Fibroblast of peridontal ligament (primary cell): ENCODE results near the gene UQCC5.

Source experiments
- DNase-seq: peaks from one replicate; pipeline ENCODE4 v3.0.0-alpha.2; 2010; ENCODE audit errors: extremely low read depth

The UQCC5 gene

DNA sequence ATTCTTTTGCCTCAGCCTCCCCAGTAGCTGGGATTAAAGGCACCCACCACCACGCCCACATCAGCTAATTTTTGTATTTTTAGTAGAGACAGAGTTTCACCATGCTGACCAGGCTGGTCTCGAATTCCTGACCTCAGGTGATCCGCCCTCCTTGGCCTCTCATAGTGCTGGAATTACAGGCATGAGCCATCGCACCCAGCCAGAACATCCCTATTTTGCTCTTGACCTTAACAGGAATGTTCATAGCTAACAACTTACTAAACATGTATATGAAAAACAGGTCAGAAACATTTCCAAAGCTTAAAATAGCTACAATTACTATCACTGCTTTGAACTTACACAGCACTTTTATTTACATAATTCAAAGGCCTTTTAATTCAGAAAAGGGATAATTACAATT, 33.7 kb downstream of the UQCC5 start:
- DNase-seq: no peak

- no peak for DNase-seq
These were observed 35.8 kb downstream of the UQCC5 start for GRCh38 chr3:52572221-52572620.

DNA sequence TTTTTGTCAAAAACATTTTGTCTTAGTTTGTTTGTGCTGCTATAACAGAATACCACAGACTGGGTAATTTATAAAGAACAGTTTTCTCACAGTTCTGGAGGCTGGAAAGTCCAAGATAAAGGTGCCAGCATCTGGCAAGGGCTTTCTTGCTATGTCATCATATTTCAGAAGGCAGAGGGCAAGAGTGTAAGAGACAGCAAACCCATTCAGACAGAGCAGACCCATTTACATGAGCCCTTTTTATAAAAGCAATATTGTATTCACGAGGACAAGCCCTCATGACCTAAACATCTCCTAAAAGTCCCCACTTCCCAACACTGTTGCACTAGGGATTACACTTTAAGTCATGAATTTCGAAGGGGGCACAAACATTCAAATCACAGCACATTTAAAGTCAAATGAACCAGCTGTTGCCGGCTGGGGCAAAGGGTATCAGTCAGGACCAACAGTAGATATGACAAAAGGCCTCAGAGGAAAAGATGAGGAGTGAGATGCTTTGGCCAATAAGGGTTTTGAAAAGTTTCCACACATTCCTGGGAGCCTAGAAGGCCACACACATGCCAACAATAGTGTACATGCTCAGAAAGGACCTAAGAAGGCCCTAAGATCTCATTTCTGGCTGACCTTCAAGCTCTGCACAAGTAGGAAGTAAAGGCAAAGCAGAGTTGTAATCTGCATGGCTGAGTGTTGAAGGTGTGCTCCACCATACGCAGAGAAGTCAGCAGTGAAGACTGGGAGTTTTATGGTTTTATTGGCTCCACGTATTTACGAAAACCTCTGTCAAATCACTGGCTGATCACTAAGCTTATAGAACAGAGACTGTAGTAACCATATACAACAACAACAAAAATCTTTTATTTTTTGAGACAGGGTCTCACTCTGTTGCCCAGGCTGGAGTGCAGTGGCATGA, 37.9 kb downstream of the UQCC5 start:
- DNase-seq: no peak
